Iris pigment epithelial cell (primary cell): Measurements from ENCODE around the gene VEGFB.

Source experiments
- DNase-seq: peaks from one replicate; pipeline ENCODE4 v3.0.0-alpha.2; 2011; ENCODE audit warnings: low read depth

VEGFB gene

DNA sequence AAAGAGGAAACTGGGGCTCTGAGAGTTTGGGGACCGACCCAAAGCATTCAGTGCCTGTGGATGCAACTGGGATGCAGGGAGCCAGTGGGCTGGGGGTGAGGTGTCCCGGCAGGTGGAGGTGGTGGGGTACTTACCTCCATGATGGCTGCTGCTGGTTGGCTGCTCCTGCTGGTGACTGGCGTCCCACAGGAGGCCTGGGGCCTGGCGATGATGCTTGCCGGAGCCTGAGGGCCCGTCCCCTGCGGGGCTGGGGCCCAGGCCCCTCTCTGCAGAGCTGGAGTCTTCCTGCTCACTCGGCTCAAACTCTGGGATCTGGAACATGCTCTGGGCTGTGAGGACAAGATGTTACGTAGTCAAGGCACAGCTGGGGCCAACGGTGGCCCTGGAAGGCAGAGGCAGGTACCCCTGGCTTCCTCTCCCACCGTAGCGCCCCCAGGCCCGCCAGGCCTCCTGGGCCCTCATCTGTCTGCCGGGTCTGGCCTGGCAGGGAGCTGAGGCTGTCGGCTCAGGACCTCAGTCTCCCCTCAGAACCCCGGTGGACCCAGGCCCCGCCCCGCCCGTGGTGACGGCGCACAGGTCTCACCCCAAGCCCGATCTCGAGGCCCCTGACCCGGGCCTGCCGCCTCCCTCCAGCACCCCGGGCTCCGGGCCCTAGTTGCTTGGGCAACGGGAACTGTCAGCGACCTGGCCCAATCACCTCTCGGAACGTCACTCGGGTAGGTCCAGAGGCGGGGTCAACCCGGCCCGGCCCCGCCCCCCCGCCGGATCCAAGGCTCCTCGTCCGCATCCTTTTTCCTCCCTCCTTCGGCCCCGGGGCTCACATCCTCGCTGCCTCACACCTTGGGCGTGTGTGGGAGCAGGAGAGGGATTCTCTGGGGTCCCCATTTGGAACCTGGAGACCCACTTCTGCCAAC is 49.9 kb downstream of the VEGFB start, which contains the start of gene BAD:
Gene BAD (minus strand): TSS at position 618 of the 914 bp plus-strand sequence. CDS start 297 bp downstream, at position 321.
- peak; percentile 92 for DNase-seq

DNA sequence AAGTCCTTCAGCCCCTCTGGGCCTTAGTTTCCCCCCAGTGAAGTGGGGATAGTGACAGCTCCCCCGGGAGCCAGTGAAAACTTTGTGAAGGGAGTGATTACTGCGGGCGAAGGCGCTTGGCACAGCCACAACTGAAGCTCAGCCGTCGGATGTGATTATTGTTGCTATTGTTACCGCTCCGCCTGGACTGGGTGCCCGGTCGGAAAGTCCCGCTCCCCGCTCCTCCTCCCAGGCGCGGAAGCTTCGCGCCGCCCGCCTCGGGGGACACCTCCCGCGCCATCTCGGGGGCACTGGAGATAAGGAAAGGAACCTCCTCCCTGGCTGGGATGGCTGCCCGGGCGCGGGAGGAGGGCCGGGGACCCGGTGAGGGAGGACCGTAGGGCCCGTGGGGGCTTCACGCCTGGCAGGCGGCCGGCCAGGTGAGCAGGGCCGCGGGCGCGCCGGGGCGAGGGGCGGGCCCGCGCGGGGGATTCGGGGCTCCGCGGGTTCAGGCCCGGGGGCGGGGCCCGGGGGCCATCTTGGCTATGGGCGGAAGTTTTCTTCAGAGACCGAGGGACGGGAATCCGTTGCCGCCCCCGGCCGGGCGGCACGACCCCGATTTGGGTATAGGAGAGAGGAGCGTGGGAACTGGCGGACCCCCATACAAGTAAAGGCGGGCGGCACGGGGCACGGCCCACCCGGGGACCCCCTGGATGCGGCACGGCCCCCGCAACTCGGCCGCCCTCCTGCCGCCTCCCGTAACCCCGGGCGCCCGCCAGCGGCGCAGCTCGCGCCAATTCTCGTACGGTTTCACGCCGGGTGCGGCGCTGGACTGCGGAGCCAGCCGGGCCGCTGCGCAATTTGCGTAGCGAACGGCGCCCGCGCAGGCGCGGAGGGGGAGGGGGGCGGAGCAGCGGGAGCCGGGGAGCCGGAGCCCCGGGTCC is 50.8 kb downstream of the VEGFB start, which contains the start of gene GPR137:
Gene GPR137 (plus strand): TSS at position 887 of the 923 bp plus-strand sequence. CDS start 677 bp downstream, outside the sequence.
- peak; percentile 63 for DNase-seq

DNA sequence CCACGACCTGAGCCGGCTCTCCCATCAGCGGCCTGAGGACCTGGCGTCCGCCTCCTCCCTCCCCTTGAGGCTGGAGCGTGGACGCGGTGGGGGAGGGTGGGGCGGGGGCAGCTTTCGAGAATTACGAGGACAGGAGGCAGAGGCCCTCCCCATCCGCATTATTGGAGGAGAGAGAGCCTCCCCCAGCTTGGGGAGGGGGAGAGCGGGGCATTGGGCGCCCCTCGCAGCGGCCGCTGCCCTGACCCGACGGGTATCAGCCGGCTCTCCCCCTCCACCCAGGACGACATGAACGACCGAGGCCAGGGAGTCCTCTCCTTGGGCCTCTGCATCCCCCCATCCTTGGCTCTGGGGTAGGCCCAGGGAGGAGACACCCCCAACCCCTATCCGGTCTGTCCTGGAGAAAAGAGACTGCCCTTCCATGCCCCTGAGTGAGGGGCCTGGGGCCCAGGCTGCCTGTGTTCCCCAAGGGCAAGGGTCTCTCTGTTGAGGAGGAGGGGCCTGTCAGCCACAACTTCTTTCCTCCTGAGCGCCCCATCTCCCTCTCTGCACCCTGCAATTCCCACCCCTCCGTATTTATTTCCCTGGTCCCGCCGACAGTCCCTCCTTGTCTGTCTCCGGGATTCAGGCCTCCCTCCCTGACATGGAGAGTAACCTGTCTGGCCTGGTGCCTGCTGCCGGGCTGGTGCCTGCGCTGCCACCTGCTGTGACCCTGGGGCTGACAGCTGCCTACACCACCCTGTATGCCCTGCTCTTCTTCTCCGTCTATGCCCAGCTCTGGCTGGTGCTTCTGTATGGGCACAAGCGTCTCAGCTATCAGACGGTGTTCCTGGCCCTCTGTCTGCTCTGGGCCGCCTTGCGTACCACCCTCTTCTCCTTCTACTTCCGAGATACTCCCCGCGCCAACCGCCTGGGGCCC is 51.8 kb downstream of the VEGFB start:
- DNase-seq, result no peak

DNA sequence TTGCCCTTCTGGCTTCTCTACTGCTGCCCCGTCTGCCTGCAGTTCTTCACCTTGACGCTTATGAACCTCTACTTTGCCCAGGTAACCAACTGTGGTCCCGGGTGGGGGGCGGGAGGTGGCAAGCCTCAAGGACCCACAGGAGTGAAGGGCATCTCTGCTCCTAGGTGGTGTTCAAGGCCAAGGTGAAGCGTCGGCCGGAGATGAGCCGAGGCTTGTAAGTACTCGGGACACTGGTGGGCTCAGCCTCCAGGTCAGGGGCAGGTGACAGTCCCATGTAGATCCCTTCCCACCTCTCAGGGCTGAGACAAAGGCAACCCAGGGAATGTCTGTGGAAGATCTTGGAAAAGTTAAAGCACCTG is 52.4 kb downstream of the VEGFB start:
- DNase-seq, result no peak

DNA sequence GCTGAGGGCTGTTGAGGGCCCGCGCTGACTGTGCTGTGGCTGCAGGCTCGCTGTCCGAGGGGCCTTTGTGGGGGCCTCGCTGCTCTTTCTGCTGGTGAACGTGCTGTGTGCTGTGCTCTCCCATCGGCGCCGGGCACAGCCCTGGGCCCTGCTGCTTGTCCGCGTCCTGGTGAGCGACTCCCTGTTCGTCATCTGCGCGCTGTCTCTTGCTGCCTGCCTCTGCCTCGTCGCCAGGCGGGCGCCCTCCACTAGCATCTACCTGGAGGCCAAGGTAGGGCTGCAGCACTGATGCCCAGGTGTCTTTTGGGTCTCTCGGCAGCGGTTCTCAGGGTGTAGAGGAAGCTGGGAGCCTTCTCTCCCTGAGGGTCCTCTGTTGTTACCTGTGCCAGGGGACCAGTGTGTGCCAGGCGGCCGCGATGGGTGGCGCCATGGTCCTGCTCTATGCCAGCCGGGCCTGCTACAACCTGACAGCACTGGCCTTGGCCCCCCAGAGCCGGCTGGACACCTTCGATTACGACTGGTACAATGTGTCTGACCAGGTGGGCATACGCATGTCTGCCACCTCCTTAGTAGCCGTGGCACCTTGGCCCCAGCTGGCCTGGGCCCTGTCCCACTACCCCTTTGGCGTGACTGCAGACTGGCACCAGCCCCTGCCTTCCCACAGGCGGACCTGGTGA is 53.4 kb downstream of the VEGFB start:
- DNase-seq, result no peak

DNA sequence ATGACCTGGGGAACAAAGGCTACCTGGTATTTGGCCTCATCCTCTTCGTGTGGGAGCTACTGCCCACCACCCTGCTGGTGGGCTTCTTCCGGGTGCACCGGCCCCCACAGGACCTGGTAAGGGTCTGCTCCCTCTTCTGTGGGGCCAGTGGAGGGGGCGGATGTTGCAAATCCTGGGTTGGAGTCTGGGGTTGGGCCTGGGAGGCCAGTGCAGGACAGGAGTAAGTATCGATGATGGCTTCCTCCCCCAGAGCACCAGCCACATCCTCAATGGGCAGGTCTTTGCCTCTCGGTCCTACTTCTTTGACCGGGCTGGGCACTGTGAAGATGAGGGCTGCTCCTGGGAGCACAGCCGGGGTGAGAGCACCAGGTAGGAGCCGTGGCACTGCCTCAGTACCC is 54.0 kb downstream of the VEGFB start:
- no peak for DNase-seq
